Measurements from ENCODE around the gene DCTD. TPM values are rescaled to one million over a fixed set of nuclear protein-coding genes. Genes with fewer than 3 reads are reported as not detected.
A peak's percentile ranks its signal among the peaks of the same experiment; 100 is the strongest.

The DCTD gene
- total RNA-seq, 1 donor from 2014 or later = 105 TPM

GRCh38 chr4:182878633-182879495 is 38.3 kb downstream of the DCTD start:
- H3K36me3 ChIP-seq (ENCODE audit: control insufficient read depth, insufficient read depth, low read length) = peaks cover 1% of the 10 kb centered on the region
- DNase-seq (ENCODE audit: low read depth) (no peak), FAIRE-seq (no peak)
- TF ChIP-seq, protein P1, sequence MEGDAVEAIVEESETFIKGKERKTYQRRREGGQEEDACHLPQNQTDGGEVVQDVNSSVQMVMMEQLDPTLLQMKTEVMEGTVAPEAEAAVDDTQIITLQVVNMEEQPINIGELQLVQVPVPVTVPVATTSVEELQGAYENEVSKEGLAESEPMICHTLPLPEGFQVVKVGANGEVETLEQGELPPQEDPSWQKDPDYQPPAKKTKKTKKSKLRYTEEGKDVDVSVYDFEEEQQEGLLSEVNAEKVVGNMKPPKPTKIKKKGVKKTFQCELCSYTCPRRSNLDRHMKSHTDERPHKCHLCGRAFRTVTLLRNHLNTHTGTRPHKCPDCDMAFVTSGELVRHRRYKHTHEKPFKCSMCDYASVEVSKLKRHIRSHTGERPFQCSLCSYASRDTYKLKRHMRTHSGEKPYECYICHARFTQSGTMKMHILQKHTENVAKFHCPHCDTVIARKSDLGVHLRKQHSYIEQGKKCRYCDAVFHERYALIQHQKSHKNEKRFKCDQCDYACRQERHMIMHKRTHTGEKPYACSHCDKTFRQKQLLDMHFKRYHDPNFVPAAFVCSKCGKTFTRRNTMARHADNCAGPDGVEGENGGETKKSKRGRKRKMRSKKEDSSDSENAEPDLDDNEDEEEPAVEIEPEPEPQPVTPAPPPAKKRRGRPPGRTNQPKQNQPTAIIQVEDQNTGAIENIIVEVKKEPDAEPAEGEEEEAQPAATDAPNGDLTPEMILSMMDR (IDR thresholded peaks at IDR 0.05; ENCODE audit: insufficient read depth, low read length, severe bottlenecking) = no peak
- H3K27me3 ChIP-seq (ENCODE audit: control insufficient read depth, insufficient read depth, low read length) = no peaks in the 10 kb centered on the region
- H3K4me3 ChIP-seq (ENCODE audit: low read depth, low read length) = no peak overlapping the region

DNA sequence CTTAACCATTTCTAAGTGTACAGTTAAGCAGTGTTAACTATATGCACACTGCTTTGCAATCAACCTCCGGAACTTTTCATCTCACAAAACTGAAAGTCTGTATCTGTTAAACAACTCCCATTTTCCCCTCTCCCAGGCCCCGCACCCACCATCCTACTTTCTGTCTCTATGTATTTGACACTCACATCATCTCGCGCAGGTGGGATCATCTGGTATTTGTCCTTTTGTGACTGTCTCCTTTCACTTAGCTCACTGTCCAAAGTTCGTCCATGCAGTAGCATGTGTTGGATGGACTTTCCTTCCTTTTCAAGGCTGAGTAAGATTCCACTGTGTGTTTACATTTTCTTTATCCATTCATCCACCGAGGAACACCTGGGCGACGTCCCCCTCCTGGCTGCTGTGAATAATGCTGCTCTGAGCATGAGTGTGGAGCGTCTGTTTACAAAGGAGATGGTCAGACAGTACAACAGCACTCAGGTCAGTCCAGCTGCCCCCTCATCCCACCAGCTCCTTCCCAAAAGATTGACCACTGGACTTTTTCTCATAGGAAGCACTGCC is 39.8 kb downstream of the DCTD start:
- no peaks in the 10 kb centered on the region for H3K27me3 ChIP-seq (ENCODE audit: control insufficient read depth, insufficient read depth, low read length)
- H3K4me3 ChIP-seq (ENCODE audit: low read depth, low read length) = no peak overlapping the region
- H3K36me3 ChIP-seq (ENCODE audit: control insufficient read depth, insufficient read depth, low read length) = peaks cover 3% of the 10 kb centered on the region
- TF ChIP-seq, protein P1 (IDR thresholded peaks at IDR 0.05; ENCODE audit: insufficient read depth, low read length, severe bottlenecking) = no peak
- DNase-seq (ENCODE audit: low read depth) (no peak), FAIRE-seq (no peak)

DNA sequence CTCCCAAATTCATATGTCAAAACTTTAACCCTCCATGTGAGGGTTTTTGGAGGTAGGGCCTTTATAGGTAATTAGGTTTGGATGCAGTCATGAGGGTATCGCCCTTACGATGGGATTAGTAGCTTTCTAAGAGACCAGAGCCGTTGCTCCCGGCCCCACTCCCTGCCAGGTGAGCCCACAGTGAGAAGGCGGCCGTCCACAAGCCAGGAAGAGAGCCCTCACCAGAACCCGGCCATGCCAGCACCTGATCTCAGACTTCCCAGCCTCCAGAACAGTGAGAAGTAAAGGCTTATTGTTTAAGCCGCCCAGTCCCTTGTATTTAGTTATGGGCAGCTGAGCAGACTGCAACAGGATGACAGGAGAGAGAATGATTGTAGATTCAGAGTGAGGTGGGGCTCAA is 40.8 kb downstream of the DCTD start:
- peaks cover 3% of the 10 kb centered on the region for H3K36me3 ChIP-seq (ENCODE audit: control insufficient read depth, insufficient read depth, low read length)
- DNase-seq (ENCODE audit: low read depth) (no peak), FAIRE-seq (no peak)
- H3K4me3 ChIP-seq (ENCODE audit: low read depth, low read length) = no peak overlapping the region
- H3K27me3 ChIP-seq (ENCODE audit: control insufficient read depth, insufficient read depth, low read length) = no peaks in the 10 kb centered on the region
- TF ChIP-seq, protein P1 (IDR thresholded peaks at IDR 0.05; ENCODE audit: insufficient read depth, low read length, severe bottlenecking) = no peak

GRCh38 chr4:182875453-182876405 is 41.5 kb downstream of the DCTD start:
- no peak for DNase-seq (ENCODE audit: low read depth)
- TF ChIP-seq, protein P1 (IDR thresholded peaks at IDR 0.05; ENCODE audit: insufficient read depth, low read length, severe bottlenecking) = no peak
- FAIRE-seq = no peak

GRCh38 chr4:182874797-182875345 is 42.3 kb downstream of the DCTD start:
- FAIRE-seq (peak; percentile 23), DNase-seq (ENCODE audit: low read depth) (no peak)
- Histone ChIP-seq H3K36me3 (ENCODE audit: control insufficient read depth, insufficient read depth, low read length) (peaks cover 3% of the 10 kb centered on the region), H3K27me3 (ENCODE audit: control insufficient read depth, insufficient read depth, low read length) (no peaks in the 10 kb centered on the region), H3K4me3 (ENCODE audit: low read depth, low read length) (no peak overlapping the region)
- TF ChIP-seq, protein P1 (IDR thresholded peaks at IDR 0.05; ENCODE audit: insufficient read depth, low read length, severe bottlenecking) = no peak

More at GRCh38 chr4:182875453-182876405, 41.5 kb downstream of the DCTD start:
- no peaks in the 10 kb centered on the region for H3K27me3 ChIP-seq (ENCODE audit: control insufficient read depth, insufficient read depth, low read length)
- H3K4me3 ChIP-seq (ENCODE audit: low read depth, low read length) = no peak overlapping the region
- H3K36me3 ChIP-seq (ENCODE audit: control insufficient read depth, insufficient read depth, low read length) = peaks cover 3% of the 10 kb centered on the region
